Amygdala (tissue), 56 donors: ENCODE results near the gene ENTR1.
A peak's percentile ranks its signal among the peaks of the same experiment; 100 is the strongest.

Experiments used
- DNase-seq, 56 donors: peaks; one replicate each; lab custom pipeline; 2025; lab: John Stamatoyannopoulos, UW

ENTR1 gene

DNA sequence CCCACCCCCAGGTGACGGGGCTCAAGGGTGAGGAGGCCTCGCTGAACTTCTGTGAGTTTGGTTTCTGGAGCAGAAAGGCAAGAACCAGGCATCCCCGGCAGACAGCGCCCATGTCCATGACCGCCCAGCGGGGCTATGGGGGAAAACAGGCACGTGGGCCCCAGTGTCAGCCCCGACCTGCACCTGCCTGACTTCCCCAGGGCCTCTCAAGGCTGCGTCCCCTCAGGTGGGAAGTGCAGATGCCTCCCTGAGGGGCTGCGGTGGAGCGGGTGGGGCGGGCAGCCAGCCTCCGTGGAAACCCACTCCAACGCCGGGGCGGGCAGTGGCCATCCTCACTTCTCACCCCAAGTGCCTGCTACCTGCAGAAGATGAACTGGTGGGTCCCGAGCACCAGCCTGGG is 30.0 kb downstream of the ENTR1 start:
- DNase-seq: no peak

DNA sequence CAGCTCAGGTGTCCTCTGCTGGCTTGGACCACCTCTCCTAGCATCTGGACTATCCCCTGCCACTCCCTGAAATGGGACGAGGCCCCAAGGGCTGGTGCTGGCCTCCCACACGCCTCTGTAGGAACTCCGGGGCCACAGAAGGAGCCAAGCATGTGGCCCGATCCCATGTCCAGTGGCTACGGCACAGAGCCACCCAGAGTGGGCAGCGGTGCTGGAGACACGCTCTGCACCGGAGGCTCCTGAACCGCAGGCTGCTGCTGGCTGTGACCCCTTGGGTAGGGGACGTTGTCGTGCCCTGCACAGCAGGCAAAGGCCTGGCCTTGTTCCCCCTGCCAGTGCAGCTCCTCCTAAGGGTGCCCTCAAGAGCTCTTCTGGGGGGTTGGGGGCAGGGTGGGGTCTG is 30.5 kb downstream of the ENTR1 start:
- DNase-seq: no peak

DNA sequence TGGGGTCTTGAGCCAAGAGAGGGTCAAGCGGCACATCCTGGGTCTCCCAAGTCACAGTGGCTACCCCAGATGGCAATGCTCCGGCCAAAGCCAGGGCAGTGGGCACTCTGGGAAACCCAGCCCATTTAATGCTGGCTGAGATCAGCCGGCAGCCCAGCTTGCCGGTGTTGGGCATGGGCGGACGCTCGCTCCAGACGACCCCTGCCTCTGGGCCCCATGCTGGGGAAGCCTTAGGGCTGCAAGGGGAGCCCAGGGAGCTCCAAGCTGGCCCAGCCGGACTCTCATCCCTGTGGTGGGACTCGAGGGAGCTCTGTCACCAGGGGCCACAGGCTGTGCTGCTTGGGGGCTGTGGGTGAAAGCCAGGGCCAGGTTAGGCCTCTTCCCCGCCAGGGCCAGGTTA is 31.0 kb downstream of the ENTR1 start:
- no peak for DNase-seq

DNA sequence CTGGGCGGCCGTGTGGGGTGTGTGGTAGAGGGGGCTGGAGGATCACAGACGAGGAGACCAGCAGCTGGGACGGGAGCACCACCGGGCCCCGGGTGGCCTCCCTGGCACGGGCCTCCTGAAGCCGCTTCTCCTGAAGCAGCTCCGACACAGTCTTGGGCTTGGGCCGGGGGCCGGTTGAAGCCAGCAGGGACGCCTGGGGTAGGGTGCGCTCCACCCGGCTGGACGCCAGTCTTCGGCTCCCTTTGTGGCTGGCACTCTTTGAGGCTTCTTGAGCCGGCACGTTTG is 31.5 kb downstream of the ENTR1 start:
- DNase-seq: no peak

DNA sequence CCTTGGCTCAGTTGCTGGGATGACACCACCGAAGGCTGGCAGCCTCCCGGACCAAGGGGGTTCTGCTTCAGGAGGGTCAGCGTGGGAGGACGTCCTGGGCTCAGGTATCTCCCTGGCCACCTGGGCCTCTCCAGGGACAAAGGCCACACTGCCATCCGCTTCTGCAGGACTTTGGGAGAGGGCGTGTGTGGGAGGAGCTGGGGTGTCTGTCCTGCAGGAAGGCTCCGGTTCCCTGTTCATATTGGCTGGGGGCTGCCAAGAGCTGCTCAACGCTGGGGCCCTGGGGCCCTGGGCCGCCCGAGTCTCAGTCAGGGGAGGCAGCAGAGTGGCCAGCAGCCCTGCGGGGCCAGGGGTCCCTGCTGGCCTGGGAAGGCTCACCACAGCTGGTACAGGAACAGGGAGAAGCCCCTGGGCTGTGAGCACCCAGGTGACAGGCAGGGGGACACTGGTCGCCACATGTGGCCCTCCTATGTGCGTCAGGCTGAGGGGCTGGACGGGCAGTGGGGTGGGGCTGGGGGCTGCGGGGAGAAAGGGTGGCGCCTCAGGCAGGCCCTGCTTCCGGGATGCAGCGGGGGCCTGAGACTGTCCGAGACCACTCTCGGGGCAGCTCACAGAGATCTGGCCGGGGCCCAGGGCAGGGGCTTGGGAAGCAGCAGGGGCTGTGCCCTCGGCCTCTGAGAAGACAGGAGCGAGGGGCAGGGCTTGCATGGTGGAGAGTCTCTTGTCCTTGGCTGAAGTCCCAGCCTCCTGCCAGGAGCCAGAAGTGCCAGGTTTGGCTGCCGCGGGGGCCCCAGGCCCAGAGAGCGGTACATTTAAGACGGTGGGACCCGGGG is 32.0 kb downstream of the ENTR1 start:
- no peak for DNase-seq

DNA sequence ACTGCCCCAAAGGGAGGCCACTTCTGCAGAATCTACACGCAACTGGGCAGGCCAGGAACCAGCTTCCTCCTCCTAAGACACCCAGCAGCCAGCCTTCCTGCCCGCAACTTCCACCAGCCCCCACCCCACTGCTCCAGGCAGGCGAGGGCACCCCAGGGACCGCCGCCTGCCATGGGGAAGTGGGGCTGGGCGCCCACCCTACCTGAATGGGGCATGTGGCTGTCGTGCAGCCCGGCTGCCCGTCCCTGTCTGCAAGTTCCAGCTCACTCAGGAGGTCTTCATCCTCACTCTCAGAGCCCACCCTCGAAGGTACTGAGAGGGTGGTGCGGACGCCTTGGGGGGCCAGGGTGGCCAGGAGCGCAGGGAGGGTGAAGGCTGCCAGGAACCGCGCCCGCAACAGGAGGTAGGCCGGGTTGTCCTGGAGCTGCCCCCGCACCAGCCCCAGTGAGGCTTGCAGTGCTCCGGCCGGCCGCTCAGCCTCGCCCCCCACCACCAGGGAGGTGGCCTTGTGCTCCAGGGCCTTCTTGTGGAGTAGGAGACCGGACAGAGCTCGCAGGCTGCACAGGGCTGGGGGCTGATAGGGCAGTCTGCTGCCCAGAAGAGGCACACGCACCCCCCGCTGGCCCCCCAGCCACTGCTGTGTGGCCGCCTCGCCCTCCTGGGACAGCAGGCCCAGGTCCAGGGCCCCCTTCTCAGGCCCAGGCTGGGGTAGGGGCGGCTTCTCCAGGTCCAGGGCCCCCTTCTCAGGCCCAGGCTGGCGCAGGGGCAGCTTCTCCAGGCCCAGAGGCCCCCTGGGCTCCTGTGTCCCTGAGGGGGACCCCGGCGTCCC is 32.9 kb downstream of the ENTR1 start:
- peak in 3 of 56 donors; percentile 14 to 28 (median 16) for DNase-seq

DNA sequence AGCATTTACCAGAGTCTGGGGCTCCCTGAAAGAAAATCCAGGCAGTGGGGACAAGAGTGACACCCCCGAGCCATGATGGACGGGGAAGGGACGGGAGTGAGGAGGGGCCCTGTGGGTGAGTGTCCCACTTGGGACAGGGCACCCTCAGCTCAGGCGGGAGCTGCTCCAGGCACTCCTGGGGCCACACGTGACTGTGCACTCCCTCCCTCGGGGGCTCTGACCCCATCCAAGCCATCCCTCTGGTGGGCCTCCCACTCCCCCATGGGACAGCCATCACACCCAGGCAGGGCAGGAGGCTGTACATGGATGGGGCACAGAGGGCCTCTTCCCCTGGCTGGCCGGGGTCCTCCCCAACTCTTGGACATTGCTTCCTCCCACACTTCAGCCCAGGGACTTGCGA is 34.0 kb downstream of the ENTR1 start:
- DNase-seq: no peak

DNA sequence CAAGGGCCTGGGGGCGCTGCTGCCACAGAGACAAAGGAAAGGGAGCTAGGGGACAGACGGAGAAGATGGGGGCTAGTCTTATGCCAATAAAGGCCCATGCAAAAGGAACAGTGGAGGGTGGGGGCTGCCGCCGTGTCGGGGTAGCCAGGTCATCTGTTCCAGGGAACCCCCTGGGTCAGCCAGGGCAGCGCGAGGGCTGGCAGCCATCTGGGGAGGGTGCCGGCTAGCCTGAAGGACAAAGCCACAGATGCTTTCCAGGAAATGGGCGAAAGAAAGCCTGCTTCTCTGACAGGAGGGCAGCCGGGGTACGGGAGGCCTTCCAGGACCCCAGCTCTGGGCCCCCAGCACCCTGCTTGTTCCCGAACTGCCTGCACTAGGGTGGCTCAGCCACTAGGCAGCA is 35.3 kb downstream of the ENTR1 start:
- DNase-seq: no peak

DNA sequence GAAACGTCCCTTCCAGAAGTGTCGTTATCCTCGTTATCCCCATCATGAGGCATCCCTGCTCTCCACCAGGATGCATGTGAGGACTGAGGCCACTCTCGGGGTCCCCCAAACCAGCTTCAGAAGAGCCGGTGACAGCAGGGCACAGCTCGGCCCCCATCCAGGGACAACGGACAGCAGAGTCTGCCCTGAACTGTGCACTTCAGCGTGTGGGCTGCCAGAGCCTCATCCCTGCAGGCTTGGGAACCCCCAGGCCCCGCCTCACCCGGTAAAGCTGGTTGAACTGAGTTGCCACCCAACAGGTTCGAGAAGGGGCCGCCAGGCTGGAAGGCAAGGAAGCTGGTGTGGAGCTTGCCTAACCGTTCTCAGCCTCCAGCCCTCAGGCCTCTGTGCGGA is 36.2 kb downstream of the ENTR1 start:
- no peak for DNase-seq

DNA sequence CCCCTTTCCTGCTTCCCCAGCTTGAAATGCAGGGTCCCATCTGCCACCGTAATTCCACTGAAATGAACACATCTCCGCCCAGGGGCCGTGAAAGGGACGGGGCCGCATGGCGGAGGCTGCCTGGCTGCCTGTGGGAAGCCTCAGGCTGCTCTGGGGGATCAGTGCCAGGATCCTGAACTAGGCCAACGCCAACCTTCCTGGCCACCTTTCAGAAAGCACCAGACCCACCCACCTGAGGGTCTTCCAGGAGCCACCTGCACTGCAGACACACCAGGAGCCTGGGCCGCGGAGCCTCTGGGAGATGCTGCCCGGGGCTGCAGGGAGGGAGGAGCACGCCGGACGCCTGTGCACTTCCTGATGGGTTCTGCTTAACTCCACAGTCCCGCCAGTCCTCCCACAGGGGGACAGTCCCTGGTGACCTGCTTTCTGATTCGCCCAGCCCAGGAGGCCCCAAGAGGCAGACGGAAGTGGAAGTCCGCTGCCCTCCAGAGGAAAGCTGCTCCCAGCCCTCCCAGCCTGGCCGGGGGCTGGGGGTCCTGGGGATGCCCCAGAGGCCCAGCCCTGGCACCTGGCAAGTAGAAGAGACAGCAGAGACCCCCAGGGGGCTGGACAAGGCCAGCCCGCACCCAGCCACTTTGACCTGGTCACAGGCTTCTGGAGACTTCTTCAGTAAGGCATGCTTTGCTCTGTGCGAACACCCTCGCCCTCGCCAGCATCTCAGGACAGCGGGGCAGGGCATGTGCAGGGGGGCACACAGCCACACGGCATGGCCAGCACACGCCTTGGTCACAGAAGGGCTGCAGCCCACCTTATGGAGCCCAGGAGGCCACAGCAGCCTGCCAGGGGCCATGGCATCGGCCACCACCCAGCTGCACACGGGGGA is 36.9 kb downstream of the ENTR1 start, which contains the start of gene CARD9:
TSS of gene CARD9 (minus strand) at position 370 of the 883 bp plus-strand sequence. CDS start 1,591 bp downstream, outside the sequence.
- peak in 24 of 56 donors; percentile 8 to 61 (median 27) for DNase-seq

DNA sequence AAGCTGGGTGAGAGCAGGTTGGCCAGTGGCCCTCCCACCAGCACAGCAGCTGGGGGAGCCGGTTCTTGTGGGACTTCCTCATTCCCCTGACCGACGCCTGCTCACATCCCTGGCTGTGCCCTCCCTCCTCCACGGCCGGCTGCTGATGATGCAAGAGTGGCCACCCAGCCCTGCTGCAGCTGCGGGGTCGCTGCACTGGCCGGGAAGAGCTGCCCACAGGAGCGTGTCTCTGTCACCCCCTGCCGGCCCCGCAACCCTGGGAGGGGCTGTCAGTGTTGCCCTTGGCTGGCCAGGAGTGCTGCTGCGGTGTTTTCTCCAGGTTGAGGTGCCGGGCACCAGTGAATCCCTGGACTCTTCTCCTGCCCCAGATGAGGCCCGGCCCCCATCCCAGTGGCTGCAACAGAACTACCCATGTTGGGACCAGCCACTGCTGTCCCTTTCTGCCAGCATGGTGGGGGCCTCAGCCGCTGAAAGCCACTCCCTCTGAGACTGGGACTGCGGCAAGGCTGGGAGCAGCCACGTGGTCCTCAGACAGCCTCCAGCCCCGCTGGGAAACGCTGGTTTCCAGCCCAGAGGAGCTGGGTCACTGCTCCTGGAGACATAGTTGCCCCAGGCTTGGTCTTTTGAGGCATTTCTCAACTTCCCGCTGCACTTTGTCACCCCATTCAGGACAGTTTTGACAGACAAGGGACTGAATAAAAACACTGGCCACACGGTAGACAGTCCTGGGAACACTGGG is 37.7 kb downstream of the ENTR1 start:
- DNase-seq: peak in 20 of 56 donors; percentile 3 to 57 (median 33)

DNA sequence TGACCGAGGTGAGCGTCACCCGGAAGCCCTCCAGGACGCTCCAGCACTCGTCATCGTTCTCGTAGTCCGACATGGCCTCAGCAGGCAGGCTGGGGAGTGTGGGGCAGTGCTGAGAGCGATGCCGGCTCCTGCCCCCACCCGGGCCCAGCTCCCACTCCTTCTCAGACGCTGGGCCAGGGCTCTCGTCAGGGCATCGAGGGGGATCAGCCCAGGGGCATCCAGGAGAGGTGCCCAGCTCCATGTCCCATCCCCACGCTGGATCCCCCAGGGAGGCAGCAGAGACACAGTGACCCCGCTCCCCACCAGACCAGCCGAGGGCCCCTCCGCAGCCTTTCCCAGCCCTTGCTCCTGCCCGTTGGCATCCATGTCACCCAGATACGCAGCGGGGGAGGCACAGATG is 38.4 kb downstream of the ENTR1 start:
- DNase-seq: no peak

DNA sequence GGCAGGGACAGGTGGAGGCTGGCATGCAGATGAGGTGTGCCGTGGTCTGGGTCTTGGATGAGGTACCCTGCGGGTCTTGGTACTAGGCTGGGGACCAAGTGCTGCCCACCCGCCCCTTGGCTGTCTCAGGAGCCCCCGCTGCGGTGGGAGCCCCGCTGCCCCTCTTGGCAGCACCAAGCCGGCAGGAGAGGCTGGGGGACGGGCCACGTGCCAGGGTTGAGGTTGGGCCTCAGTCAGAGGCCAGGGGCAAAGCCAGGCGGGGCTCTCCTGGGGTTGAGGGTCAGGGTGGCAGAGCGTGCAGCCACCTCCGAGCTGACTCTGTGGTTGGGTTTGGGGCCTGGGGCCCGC is 38.9 kb downstream of the ENTR1 start:
- no peak for DNase-seq

DNA sequence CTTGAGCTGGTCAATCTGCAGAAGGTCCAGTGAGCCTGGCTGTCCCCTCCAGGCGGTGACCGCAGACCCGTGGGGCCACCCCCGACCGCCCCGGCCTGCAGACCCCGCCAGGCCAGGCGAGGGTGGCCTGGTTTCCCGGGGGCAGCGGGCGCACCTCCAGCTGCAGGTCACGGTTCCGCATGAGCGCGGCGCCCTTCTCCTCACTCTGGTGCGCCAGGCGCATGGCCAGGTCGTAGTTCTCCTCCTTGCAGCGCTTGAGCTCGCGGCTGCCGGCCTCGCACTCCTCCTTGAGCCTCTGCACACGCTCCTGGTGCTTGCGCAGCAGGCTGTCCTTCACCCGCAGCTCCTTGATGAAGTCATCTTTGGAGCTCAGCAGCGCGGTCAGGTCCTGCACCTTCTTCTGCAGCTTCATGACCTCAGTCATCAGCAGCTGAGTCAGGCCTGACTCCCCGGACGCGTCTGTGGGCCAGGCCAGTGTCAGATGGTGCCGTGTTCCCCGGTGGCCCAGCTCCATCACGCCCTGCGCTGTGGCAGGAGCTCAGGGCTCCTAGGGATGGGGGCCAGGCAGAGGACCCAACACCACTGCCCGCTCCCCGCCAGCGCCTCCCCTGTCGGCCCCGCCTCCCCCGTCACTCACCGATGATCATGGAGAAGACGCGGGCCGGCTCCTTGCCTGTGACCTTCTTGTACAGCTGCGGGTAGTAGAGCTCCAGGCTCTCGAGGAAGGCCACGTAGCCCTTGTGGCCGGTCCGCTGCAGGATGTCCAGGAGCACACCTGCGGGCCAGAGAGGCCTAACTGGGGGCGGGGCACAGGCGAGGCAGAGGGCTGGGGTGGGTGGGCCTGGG is 39.5 kb downstream of the ENTR1 start:
- no peak for DNase-seq

DNA sequence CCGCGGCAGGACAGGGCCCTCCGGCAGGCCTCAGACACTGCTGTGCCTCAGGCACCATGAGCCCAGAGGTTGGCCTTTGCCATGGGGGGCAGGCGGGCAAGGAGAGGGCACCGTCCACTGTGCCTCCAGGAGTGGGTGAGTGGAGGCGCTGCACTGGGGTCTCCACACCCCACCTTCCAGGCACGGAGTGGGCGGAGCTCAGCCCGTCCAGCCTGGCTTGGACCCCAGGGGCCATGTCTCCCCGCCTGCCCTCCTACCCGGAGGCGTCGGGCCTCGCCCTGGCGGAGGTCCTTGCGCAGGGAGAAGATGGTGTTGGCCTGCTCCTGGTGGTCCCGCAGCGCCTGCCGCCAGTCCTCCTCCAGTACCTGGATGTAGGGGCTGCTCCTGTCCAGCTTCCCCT is 40.4 kb downstream of the ENTR1 start:
- DNase-seq: no peak

DNA sequence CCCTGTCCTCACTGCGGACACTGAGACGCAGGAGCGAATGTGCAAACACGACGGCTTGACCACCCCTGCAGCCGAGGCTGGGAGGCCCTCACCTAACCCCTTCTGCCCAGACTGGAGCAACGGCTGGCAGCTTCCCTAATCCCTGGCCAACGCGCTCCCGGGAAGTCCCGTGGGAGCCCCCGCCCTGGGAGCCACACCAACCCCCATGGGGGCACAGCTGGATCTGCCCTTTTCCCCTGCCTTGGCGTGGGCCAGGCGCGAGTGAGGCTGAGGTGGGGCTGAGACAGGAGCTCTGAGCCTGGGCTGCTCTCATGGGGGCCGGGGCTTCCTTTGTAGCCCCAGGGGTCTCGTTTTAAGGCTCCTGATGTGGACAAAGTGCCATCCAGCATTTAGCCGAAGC is 42.2 kb downstream of the ENTR1 start:
- no peak for DNase-seq

DNA sequence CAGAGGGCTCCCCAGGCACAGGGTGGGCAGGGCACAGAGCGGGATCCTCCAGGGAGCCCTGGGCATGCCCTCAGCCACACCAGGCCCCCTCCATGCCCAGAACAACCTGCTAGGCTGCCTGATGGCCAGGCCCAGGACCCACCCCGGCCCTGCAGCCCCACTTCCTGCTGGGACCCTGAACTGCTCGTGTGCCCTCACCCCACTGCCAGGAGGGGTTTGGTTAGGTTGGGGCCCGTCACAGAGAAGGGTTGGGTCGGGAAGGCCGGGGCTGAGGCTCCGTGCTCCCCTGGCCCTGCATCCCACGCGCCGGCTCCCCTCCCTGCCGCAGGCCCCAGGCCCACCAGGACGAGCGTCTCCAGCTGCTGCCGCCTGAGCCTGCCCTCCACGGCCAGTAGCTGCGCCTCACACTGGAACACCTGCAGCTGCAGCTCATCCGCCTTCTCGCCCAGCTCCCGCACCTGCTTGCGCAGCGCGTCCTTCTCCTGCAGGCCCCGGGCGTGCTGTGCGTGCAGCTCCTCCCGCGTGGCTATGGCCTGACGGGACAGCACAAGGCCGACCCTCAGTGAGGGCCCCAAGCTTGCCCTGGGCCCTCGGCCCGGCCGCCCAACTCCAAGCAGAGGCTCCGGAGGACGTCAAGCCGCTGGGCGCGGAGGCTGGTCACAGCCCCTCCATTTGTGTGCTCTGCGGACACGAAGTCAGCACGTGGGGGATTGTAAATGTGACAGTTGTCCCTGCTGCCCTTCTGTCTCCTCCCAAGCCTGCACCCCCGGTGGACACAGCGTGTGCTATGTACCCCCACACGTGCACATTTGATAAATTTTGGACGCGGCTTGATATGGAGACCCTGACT is 42.9 kb downstream of the ENTR1 start:
- no peak for DNase-seq

DNA sequence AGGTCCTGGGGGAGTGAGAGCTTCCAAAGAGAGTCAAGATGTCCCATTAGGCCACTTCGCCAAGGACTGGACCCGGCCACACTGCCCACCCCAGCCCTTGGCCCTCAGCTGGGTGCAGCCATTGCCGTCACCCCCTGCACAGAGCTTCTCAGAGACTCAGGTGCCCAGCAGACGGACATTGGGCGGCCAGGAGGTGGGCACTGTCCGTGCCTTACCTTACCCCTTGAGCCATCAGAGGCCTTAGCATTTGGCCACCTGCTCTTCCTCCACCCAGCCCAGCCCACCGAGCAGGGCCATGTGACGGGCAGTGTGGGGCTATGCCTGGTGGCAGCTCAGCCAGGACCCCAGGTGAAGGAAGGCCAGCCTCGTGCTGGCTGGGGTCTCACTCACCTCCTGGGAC is 43.6 kb downstream of the ENTR1 start:
- no peak for DNase-seq
